Progenitor cell of endocrine pancreas (in vitro differentiated cells): ENCODE results near the gene RAB18. TPM values are rescaled to one million over a fixed set of nuclear protein-coding genes. Genes with fewer than 3 reads are reported as not detected.
"Not testable (repeated sequence)": the region's sequence is repeated elsewhere in the genome, so short reads cannot be mapped to it uniquely, and the experiment has no call there.

Source experiments
- DNase-seq: peaks from one replicate; pipeline ENCODE4 v3.0.0; 2021; ENCODE audit warnings: low spot score; ENCODE audit not compliant: unreplicated experiment
- H3K27ac Mint-ChIP-seq: 2 replicates; pipeline ENCODE4 v1.8.0; 2021; ENCODE audit warnings: mild to moderate bottlenecking, moderate library complexity, mixed read lengths
- H3K27me3 Mint-ChIP-seq: 2 replicates; pipeline ENCODE4 v1.8.0; 2021; ENCODE audit warnings: mixed read lengths
- H3K36me3 Mint-ChIP-seq: 2 replicates; pipeline ENCODE4 v1.8.0; 2022; ENCODE audit warnings: mixed read lengths; ENCODE audit not compliant: insufficient read depth
- H3K4me1 Mint-ChIP-seq: 2 replicates; pipeline ENCODE4 v1.8.0; 2021; ENCODE audit warnings: low read depth, mixed read lengths
- H3K4me3 Mint-ChIP-seq: 2 replicates; pipeline ENCODE4 v1.8.0; 2021; ENCODE audit warnings: low read depth, mild to moderate bottlenecking, moderate library complexity, mixed read lengths
- H3K9me3 Mint-ChIP-seq: 2 replicates; pipeline ENCODE4 v1.8.0; 2021; ENCODE audit warnings: low read depth, mixed read lengths
- CTCF ChIP-seq: fragments of 200-600 bp; sonication (generic); IDR thresholded peaks from one replicate; pipeline ENCODE4 v1.5.0; 2021; ENCODE audit warnings: antibody characterized with exemption, mild to moderate bottlenecking; ENCODE audit not compliant: unreplicated experiment
- total RNA-seq: library from RNA; stranded (reverse); gene quantifications from 2 replicates; pipeline ENCODE4 v1.2.1, GENCODE V29; 2021

Gene RAB18
- total RNA-seq, 1 donor from 2014 or later, result 81.0 TPM

- Mint-ChIP-seq H3K36me3 (no peaks in the 10 kb centered on the region), H3K27ac (no peak overlapping the region), H3K4me1 (peaks cover 2% of the 10 kb centered on the region), H3K27me3 (peaks cover 17% of the 10 kb centered on the region), H3K9me3 (peaks cover under 1% of the 10 kb centered on the region), H3K4me3 (no peak overlapping the region)
- no peak for TF ChIP-seq CTCF
- no peak for DNase-seq
Observed at GRCh38 chr10:27561334-27561733, 57.2 kb downstream of the RAB18 start.

GRCh38 chr10:27564398-27564797 is 60.3 kb downstream of the RAB18 start:
- H3K27ac Mint-ChIP-seq, result no peak overlapping the region
- peaks cover 5% of the 10 kb centered on the region for H3K27me3 Mint-ChIP-seq
- no peak for TF ChIP-seq CTCF
- H3K36me3 Mint-ChIP-seq, result no peaks in the 10 kb centered on the region
- H3K9me3 Mint-ChIP-seq, result peaks cover 3% of the 10 kb centered on the region
- no peak overlapping the region for H3K4me3 Mint-ChIP-seq
- peaks cover 3% of the 10 kb centered on the region for H3K4me1 Mint-ChIP-seq
- no peak for DNase-seq

- Mint-ChIP-seq H3K9me3 (peaks cover 6% of the 10 kb centered on the region), H3K4me1 (peaks cover 3% of the 10 kb centered on the region), H3K27me3 (peaks cover 2% of the 10 kb centered on the region), H3K27ac (no peak overlapping the region), H3K4me3 (no peak overlapping the region), H3K36me3 (no peaks in the 10 kb centered on the region)
- TF ChIP-seq CTCF, result no peak
- no peak for DNase-seq
Observed at GRCh38 chr10:27564880-27565279, 60.8 kb downstream of the RAB18 start.

- Mint-ChIP-seq H3K27me3 (no peaks in the 10 kb centered on the region), H3K4me3 (no peak overlapping the region), H3K4me1 (peaks cover 3% of the 10 kb centered on the region), H3K36me3 (no peaks in the 10 kb centered on the region), H3K27ac (no peak overlapping the region), H3K9me3 (peaks cover 6% of the 10 kb centered on the region)
- TF ChIP-seq CTCF, result no peak
- no peak for DNase-seq
Observed at GRCh38 chr10:27568196-27569175, 64.4 kb downstream of the RAB18 start.

- Mint-ChIP-seq H3K27me3 (no peaks in the 10 kb centered on the region), H3K27ac (no peak overlapping the region), H3K4me1 (peaks cover 3% of the 10 kb centered on the region), H3K4me3 (no peak overlapping the region), H3K36me3 (no peaks in the 10 kb centered on the region), H3K9me3 (peaks cover 6% of the 10 kb centered on the region)
- no peak for DNase-seq
- TF ChIP-seq CTCF, result no peak
Observed at GRCh38 chr10:27569946-27570345, 65.8 kb downstream of the RAB18 start.

- not testable (repeated sequence) for H3K27ac Mint-ChIP-seq, H3K4me3 Mint-ChIP-seq, H3K36me3 Mint-ChIP-seq, H3K9me3 Mint-ChIP-seq, DNase-seq, H3K4me1 Mint-ChIP-seq, H3K27me3 Mint-ChIP-seq
Observed at GRCh38 chr10:27577038-27577437, 72.9 kb downstream of the RAB18 start.
